PC-9 (cell line): Measurements from ENCODE around the gene SCIN.
"Not testable (repeated sequence)": the region's sequence is repeated elsewhere in the genome, so short reads cannot be mapped to it uniquely, and the experiment has no call there.

ENCODE experiments used
- CTCF ChIP-seq: fragments of 200-600 bp; sonication (generic); conservative IDR thresholded peaks from 2 replicates; pipeline ENCODE4 v1.6.1; 2017; ENCODE audit warnings: mixed run types, antibody characterized with exemption, mild to moderate bottlenecking, moderate library complexity
- EZH2 ChIP-seq: fragments of 200-600 bp; sonication (generic); IDR thresholded peaks from 2 replicates; pipeline ENCODE4 v1.8.0; 2017; ENCODE audit warnings: antibody characterized with exemption, low read depth

DNA sequence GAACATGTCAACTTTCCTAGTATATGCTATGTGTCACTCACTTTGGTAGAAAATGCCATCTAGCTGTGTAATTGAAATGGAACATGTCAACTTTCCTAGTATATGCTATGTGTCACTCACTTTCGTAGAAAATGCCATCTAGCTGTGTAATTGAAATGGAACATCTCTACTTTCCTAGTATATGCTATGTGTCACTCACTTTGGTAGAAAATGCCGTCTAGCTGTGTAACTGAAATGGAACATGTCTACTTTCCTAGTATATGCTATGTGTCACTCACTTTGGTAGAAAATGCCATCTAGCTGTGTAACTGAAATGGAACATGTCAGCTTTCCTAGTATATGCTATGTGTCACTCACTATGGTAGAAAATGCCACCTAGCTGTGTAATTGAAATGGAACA, 43.8 kb upstream of the SCIN start:
- TF ChIP-seq CTCF, EZH2: not testable (repeated sequence)
